ENCODE measurements around the gene RNF17. TPM values are rescaled to one million over a fixed set of nuclear protein-coding genes. Genes with fewer than 3 reads are reported as not detected.

Gene RNF17
- total RNA-seq, 6 experiments from 2014 or later: not detected

- H3K4me1 Mint-ChIP-seq (ENCODE audit: low read depth): peaks cover 19% of the 10 kb centered on the region
- H3K36me3 Mint-ChIP-seq (ENCODE audit: low read depth): no peaks in the 10 kb centered on the region
- TF ChIP-seq, protein P1, sequence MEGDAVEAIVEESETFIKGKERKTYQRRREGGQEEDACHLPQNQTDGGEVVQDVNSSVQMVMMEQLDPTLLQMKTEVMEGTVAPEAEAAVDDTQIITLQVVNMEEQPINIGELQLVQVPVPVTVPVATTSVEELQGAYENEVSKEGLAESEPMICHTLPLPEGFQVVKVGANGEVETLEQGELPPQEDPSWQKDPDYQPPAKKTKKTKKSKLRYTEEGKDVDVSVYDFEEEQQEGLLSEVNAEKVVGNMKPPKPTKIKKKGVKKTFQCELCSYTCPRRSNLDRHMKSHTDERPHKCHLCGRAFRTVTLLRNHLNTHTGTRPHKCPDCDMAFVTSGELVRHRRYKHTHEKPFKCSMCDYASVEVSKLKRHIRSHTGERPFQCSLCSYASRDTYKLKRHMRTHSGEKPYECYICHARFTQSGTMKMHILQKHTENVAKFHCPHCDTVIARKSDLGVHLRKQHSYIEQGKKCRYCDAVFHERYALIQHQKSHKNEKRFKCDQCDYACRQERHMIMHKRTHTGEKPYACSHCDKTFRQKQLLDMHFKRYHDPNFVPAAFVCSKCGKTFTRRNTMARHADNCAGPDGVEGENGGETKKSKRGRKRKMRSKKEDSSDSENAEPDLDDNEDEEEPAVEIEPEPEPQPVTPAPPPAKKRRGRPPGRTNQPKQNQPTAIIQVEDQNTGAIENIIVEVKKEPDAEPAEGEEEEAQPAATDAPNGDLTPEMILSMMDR (IDR thresholded peaks at IDR 0.05): peak; percentile 37; the same call in 1 of the 2 replicates
- no peaks in the 10 kb centered on the region for H3K9me3 Mint-ChIP-seq
- peak overlapping the region; percentile 99 for H3K4me3 Mint-ChIP-seq
- peaks cover 9% of the 10 kb centered on the region for H3K27me3 Mint-ChIP-seq (ENCODE audit: insufficient read depth)
- DNase-seq: peak; percentile 96
- peak overlapping the region; percentile 99 for H3K27ac Mint-ChIP-seq
These were observed 159.0 kb downstream of the RNF17 start for GRCh38 chr13:24922745-24923591.

GRCh38 chr13:24925318-24926231 lies 161.6 kb downstream of the RNF17 start:
- no peak for DNase-seq
- Mint-ChIP-seq H3K36me3 (ENCODE audit: low read depth) (no peaks in the 10 kb centered on the region), H3K9me3 (no peaks in the 10 kb centered on the region), H3K27me3 (ENCODE audit: insufficient read depth) (peaks cover 15% of the 10 kb centered on the region), H3K27ac (no peak overlapping the region), H3K4me1 (ENCODE audit: low read depth) (peaks cover 13% of the 10 kb centered on the region), H3K4me3 (no peak overlapping the region)
- TF ChIP-seq, protein P1 (IDR thresholded peaks at IDR 0.05): no peak

GRCh38 chr13:24927810-24928404 lies 163.9 kb downstream of the RNF17 start:
- Mint-ChIP-seq H3K27me3 (ENCODE audit: insufficient read depth) (peaks cover 27% of the 10 kb centered on the region), H3K9me3 (no peaks in the 10 kb centered on the region), H3K36me3 (ENCODE audit: low read depth) (no peaks in the 10 kb centered on the region), H3K27ac (no peak overlapping the region), H3K4me3 (no peak overlapping the region), H3K4me1 (ENCODE audit: low read depth) (no peaks in the 10 kb centered on the region)
- TF ChIP-seq, protein P1 (IDR thresholded peaks at IDR 0.05): no peak
- no peak for DNase-seq

GRCh38 chr13:24929196-24929595 lies 165.2 kb downstream of the RNF17 start:
- Mint-ChIP-seq H3K9me3 (no peaks in the 10 kb centered on the region), H3K4me3 (no peak overlapping the region), H3K4me1 (ENCODE audit: low read depth) (no peaks in the 10 kb centered on the region), H3K36me3 (ENCODE audit: low read depth) (no peaks in the 10 kb centered on the region), H3K27ac (no peak overlapping the region), H3K27me3 (ENCODE audit: insufficient read depth) (peaks cover 32% of the 10 kb centered on the region)
- DNase-seq: no peak
- TF ChIP-seq, protein P1 (IDR thresholded peaks at IDR 0.05): no peak

Other genes with a start within 250 kb of the RNF17 start
- not detected for gene ATP12A, start 83.8 kb upstream of the RNF17 start, total RNA-seq (2021; fragmentation: NEBNext Ultra II Directional; extraction: Animal tissue kit (Norgen Biotek cat#: 25700))